ENCODE data around the gene DIP2B. TPM values are rescaled to one million over a fixed set of nuclear protein-coding genes. Genes with fewer than 3 reads are reported as not detected.
A peak's percentile ranks its signal among the peaks of the same experiment; 100 is the strongest.
"Not testable (repeated sequence)": the region's sequence is repeated elsewhere in the genome, so short reads cannot be mapped to it uniquely, and the experiment has no call there.

Gene DIP2B
- total RNA-seq, 1 donor from 2014 or later = 28.9 TPM

GRCh38 chr12:50764286-50765094 lies 259.7 kb downstream of the DIP2B start:
- DNase-seq (ENCODE audit: extremely low spot score, unreplicated experiment) = peak; percentile 85
- H3K4me3 Mint-ChIP-seq (ENCODE audit: unreplicated experiment) = peak overlapping the region; percentile 90
- H3K36me3 Mint-ChIP-seq (ENCODE audit: unreplicated experiment) = no peaks in the 10 kb centered on the region
- peak overlapping the region; percentile 98 for H3K27ac Mint-ChIP-seq (ENCODE audit: unreplicated experiment)
- H3K27me3 Mint-ChIP-seq (ENCODE audit: unreplicated experiment) = no peaks in the 10 kb centered on the region
- TF ChIP-seq, protein P1, sequence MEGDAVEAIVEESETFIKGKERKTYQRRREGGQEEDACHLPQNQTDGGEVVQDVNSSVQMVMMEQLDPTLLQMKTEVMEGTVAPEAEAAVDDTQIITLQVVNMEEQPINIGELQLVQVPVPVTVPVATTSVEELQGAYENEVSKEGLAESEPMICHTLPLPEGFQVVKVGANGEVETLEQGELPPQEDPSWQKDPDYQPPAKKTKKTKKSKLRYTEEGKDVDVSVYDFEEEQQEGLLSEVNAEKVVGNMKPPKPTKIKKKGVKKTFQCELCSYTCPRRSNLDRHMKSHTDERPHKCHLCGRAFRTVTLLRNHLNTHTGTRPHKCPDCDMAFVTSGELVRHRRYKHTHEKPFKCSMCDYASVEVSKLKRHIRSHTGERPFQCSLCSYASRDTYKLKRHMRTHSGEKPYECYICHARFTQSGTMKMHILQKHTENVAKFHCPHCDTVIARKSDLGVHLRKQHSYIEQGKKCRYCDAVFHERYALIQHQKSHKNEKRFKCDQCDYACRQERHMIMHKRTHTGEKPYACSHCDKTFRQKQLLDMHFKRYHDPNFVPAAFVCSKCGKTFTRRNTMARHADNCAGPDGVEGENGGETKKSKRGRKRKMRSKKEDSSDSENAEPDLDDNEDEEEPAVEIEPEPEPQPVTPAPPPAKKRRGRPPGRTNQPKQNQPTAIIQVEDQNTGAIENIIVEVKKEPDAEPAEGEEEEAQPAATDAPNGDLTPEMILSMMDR (IDR thresholded peaks at IDR 0.05) = no peak
- H3K4me1 Mint-ChIP-seq (ENCODE audit: unreplicated experiment) = peaks cover 34% of the 10 kb centered on the region
- H3K9me3 Mint-ChIP-seq (ENCODE audit: unreplicated experiment) = no peaks in the 10 kb centered on the region

GRCh38 chr12:50765095-50765911 lies 260.5 kb downstream of the DIP2B start:
- TF ChIP-seq, protein P1 (IDR thresholded peaks at IDR 0.05) = peak; percentile 73
- H3K27me3 Mint-ChIP-seq (ENCODE audit: unreplicated experiment) = no peaks in the 10 kb centered on the region
- H3K27ac Mint-ChIP-seq (ENCODE audit: unreplicated experiment) = peak overlapping the region; percentile 71
- H3K4me1 Mint-ChIP-seq (ENCODE audit: unreplicated experiment) = peaks cover 34% of the 10 kb centered on the region
- DNase-seq (ENCODE audit: extremely low spot score, unreplicated experiment) = no peak
- no peaks in the 10 kb centered on the region for H3K9me3 Mint-ChIP-seq (ENCODE audit: unreplicated experiment)
- H3K4me3 Mint-ChIP-seq (ENCODE audit: unreplicated experiment) = peak overlapping the region; percentile 86
- H3K36me3 Mint-ChIP-seq (ENCODE audit: unreplicated experiment) = no peaks in the 10 kb centered on the region

- TF ChIP-seq, protein P1 (IDR thresholded peaks at IDR 0.05) = no peak
- no peak overlapping the region for H3K27ac Mint-ChIP-seq (ENCODE audit: unreplicated experiment)
- no peak overlapping the region for H3K4me3 Mint-ChIP-seq (ENCODE audit: unreplicated experiment)
- H3K9me3 Mint-ChIP-seq (ENCODE audit: unreplicated experiment) = no peaks in the 10 kb centered on the region
- H3K36me3 Mint-ChIP-seq (ENCODE audit: unreplicated experiment) = peaks cover 11% of the 10 kb centered on the region
- H3K4me1 Mint-ChIP-seq (ENCODE audit: unreplicated experiment) = peaks cover 22% of the 10 kb centered on the region
- no peaks in the 10 kb centered on the region for H3K27me3 Mint-ChIP-seq (ENCODE audit: unreplicated experiment)
- peak; percentile 10 for DNase-seq (ENCODE audit: extremely low spot score, unreplicated experiment)
Measured at GRCh38 chr12:50768391-50768790, 263.6 kb downstream of the DIP2B start.

- not testable (repeated sequence) for H3K9me3 Mint-ChIP-seq (ENCODE audit: unreplicated experiment); DNase-seq (ENCODE audit: extremely low spot score, unreplicated experiment); H3K27ac Mint-ChIP-seq (ENCODE audit: unreplicated experiment); H3K27me3 Mint-ChIP-seq (ENCODE audit: unreplicated experiment); H3K4me3 Mint-ChIP-seq (ENCODE audit: unreplicated experiment)
- Mint-ChIP-seq H3K4me1 (ENCODE audit: unreplicated experiment) (peaks cover 20% of the 10 kb centered on the region), H3K36me3 (ENCODE audit: unreplicated experiment) (peaks cover 11% of the 10 kb centered on the region)
Measured at GRCh38 chr12:50768813-50769212, 264.0 kb downstream of the DIP2B start.

- peaks cover 11% of the 10 kb centered on the region for H3K36me3 Mint-ChIP-seq (ENCODE audit: unreplicated experiment)
- no peak overlapping the region for H3K27ac Mint-ChIP-seq (ENCODE audit: unreplicated experiment)
- no peak for DNase-seq (ENCODE audit: extremely low spot score, unreplicated experiment)
- no peaks in the 10 kb centered on the region for H3K9me3 Mint-ChIP-seq (ENCODE audit: unreplicated experiment)
- TF ChIP-seq, protein P1 (IDR thresholded peaks at IDR 0.05) = no peak
- peaks cover 8% of the 10 kb centered on the region for H3K4me1 Mint-ChIP-seq (ENCODE audit: unreplicated experiment)
- H3K4me3 Mint-ChIP-seq (ENCODE audit: unreplicated experiment) = no peak overlapping the region
- H3K27me3 Mint-ChIP-seq (ENCODE audit: unreplicated experiment) = no peaks in the 10 kb centered on the region
Measured at GRCh38 chr12:50771409-50771808, 266.6 kb downstream of the DIP2B start.

All from osteocyte (in vitro differentiated cells).